Vagina (tissue), 2 donors: ENCODE measurements around the gene AHCYL1. TPM values are rescaled to one million over a fixed set of nuclear protein-coding genes. Genes with fewer than 3 reads are reported as not detected.

Source experiments
- DNase-seq, 2 donors: peaks; one replicate each; pipeline ENCODE4 v3.0.0-alpha.2; 2017; ENCODE audit errors: extremely low spot score in 2 of 2
- H3K27ac ChIP-seq: fragments of 200-600 bp; sonication (generic); one replicate; pipeline ENCODE4 v1.5.1; 2019
- H3K27me3 ChIP-seq: fragments of 200-600 bp; sonication (generic); one replicate; pipeline ENCODE4 v1.5.1; 2019
- H3K36me3 ChIP-seq, 2 donors: fragments of 200-600 bp; sonication (generic); one replicate each; pipeline ENCODE4 v1.5.1; 2017 to 2019
- H3K4me1 ChIP-seq: fragments of 200-600 bp; sonication (generic); one replicate; pipeline ENCODE4 v1.5.1; 2019
- H3K4me3 ChIP-seq, 2 donors: fragments of 200-600 bp; sonication (generic); 1 replicate in 1 of 2; 2 replicates in 1 of 2; pipeline ENCODE4 v1.5.1; 2016 to 2019
- H3K9me3 ChIP-seq: fragments of 200-600 bp; sonication (generic); one replicate; pipeline ENCODE4 v1.5.1; 2019
- CTCF ChIP-seq, 3 experiments: fragments of 450-650 bp in 2 of 3; fragments of 200-600 bp in 1 of 3; sonication (generic) in 1 of 3; IDR thresholded peaks; one replicate each; pipeline ENCODE4 v1.5.1; 2017 to 2019; ENCODE audit warnings: antibody characterized with exemption in 3 of 3, mild to moderate bottlenecking in 2 of 3, moderate library complexity in 2 of 3
- POLR2A ChIP-seq, 2 donors: fragments of 450-650 bp; IDR thresholded peaks; one replicate each; pipeline ENCODE4 v1.6.1; 2017; ENCODE audit warnings: antibody characterized with exemption in 2 of 2, mild to moderate bottlenecking in 2 of 2, moderate library complexity in 2 of 2
- POLR2AphosphoS5 ChIP-seq, 2 donors: sonication (generic); formaldehyde crosslinking; IDR thresholded peaks; one replicate each; pipeline ENCODE4 v1.9.0; 2017; ENCODE audit warnings: antibody characterized with exemption in 2 of 2, mild to moderate bottlenecking in 2 of 2, low read depth in 1 of 2; ENCODE audit not compliant: insufficient read depth in 1 of 2
- intact Hi-C: fragments of 100-400 bp; cut with DNase I; formaldehyde crosslinking; loops from one replicate; pipeline ENCODE4 v1.15.1; 2023
- total RNA-seq: library from RNA; depleted of rRNA; stranded (reverse); fragments of >200 nt; gene quantifications from one replicate; pipeline ENCODE4 v1.2.3, GENCODE V29; 2016

Gene AHCYL1
- total RNA-seq, 1 donor from 2014 or later, result 75.6 TPM

DNA sequence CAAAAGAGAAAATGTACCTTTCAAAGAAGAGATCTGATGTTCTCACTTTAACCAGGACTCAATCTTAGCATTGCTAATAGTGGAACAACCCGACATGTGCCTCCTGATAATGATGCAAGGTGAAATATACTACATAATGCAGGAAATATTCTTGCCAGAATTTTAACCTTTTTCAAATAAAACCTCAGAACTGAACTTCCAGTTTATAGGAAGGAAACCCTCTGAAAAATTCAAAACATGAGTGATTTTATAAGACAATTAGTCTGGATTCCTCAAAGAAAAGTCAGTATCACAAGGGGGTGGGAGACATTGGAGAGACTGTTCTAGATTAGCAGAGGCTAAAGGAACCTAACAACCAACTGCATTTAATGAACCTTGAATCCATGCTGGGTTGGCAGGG, 18.1 kb downstream of the AHCYL1 start:
- TF ChIP-seq POLR2A (IDR thresholded peaks at IDR 0.05) (no peak), CTCF (IDR thresholded peaks at IDR 0.05) (no peak), POLR2AphosphoS5 (IDR thresholded peaks at IDR 0.05; ENCODE audit: insufficient read depth in 1 of 2, low read depth in 1 of 2) (no peak)
- intact Hi-C loops, result no loop called here
- H3K27me3 ChIP-seq, result no peaks in the 10 kb centered on the region
- no peak overlapping the region for H3K4me3 ChIP-seq
- no peak for DNase-seq
- H3K27ac ChIP-seq, result peak overlapping the region; percentile 69
- H3K36me3 ChIP-seq, result no peaks in the 10 kb centered on the region
- peaks cover 64% of the 10 kb centered on the region for H3K4me1 ChIP-seq
- no peaks in the 10 kb centered on the region for H3K9me3 ChIP-seq

DNA sequence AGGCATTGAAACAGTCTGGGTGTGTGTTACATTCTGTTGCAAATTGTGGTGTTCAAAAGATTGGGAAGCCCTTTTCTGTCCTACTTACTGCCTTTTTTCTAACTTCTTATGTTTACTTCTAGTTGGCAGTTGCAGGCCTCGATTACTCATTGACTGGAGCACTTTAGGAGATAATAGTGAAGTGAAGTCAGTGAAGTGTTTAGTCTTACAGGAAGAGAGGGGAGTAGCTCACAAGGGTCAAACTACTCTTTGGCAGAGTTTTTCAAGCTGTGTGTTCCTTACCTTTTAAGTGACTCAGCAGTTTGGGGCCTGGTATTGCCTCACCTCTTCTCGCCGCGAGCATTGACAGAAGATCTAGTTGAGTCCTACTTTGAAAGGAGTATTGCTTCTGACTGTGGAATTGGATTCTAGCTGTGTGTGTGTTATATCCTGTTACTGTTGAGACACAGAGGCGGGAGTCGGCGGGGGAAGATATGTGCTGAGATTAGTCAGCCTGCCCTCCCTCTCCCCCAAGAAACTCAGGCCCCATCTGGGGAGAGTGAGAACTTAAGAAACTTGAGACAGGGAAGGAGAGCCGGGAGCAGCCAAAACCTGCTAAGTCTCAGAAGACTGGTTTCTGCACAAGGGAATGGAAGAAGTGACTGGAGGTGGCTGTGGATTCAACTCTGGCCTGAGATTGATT, 19.3 kb downstream of the AHCYL1 start:
- H3K9me3 ChIP-seq, result no peaks in the 10 kb centered on the region
- peak in 1 of 2 donors; percentile 98 for DNase-seq
- peaks cover 60% of the 10 kb centered on the region for H3K4me1 ChIP-seq
- H3K36me3 ChIP-seq, result peaks cover 0 to under 1% of the 10 kb centered on the region in 2 donors
- TF ChIP-seq CTCF (IDR thresholded peaks at IDR 0.05), result no peak
- peak in 1 of 2 donors; percentile 16 for TF ChIP-seq POLR2A (IDR thresholded peaks at IDR 0.05)
- peak; percentile 43 to 68 for TF ChIP-seq POLR2AphosphoS5 (IDR thresholded peaks at IDR 0.05; ENCODE audit: insufficient read depth in 1 of 2, low read depth in 1 of 2)
- H3K4me3 ChIP-seq, result peak overlapping the region; percentile 8 to 23
- H3K27ac ChIP-seq, result peak overlapping the region; percentile 69
- H3K27me3 ChIP-seq, result no peaks in the 10 kb centered on the region
- intact Hi-C loops, result no loop called here

- Histone ChIP-seq H3K27ac (peak overlapping the region; percentile 69), H3K9me3 (no peaks in the 10 kb centered on the region), H3K27me3 (no peaks in the 10 kb centered on the region), H3K36me3 (peaks cover 0 to 7% of the 10 kb centered on the region in 2 donors), H3K4me3 (peak overlapping the region in 1 of 2 donors; percentile 23), H3K4me1 (peaks cover 58% of the 10 kb centered on the region)
- intact Hi-C loops, result no loop called here
- DNase-seq, result no peak
- TF ChIP-seq CTCF (IDR thresholded peaks at IDR 0.05), result no peak
- TF ChIP-seq POLR2AphosphoS5 (IDR thresholded peaks at IDR 0.05; ENCODE audit: insufficient read depth in 1 of 2, low read depth in 1 of 2), result no peak
- no peak for TF ChIP-seq POLR2A (IDR thresholded peaks at IDR 0.05)
Observed at GRCh38 chr1:110004583-110004982, 20.0 kb downstream of the AHCYL1 start.

GRCh38 chr1:110005971-110006370, 21.4 kb downstream of the AHCYL1 start:
- Histone ChIP-seq H3K36me3 (peaks cover 0 to 14% of the 10 kb centered on the region in 2 donors), H3K4me1 (peaks cover 58% of the 10 kb centered on the region), H3K9me3 (no peaks in the 10 kb centered on the region), H3K27ac (no peak overlapping the region), H3K4me3 (no peak overlapping the region), H3K27me3 (no peaks in the 10 kb centered on the region)
- intact Hi-C loops, result no loop called here
- TF ChIP-seq POLR2A (IDR thresholded peaks at IDR 0.05) (no peak), POLR2AphosphoS5 (IDR thresholded peaks at IDR 0.05; ENCODE audit: insufficient read depth in 1 of 2, low read depth in 1 of 2) (no peak), CTCF (IDR thresholded peaks at IDR 0.05) (no peak)
- no peak for DNase-seq

DNA sequence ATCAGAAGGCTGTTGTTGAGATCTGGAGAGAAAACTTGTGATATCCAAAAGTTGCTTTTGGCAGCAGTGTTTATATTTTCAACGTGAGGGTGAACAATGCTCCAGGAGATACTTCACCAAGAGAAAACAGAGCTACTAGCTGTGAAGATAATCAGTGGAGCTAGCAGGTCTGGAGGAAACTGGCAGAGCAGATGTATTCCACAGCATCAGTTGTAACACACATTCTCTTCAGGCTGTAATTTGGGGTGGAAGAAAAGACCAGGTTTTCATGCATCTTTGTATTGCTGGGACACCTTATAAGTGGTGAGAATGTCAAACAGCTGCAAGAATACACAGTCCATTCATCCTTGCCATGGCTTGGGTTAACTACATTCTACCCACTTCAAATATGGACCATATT, 22.0 kb downstream of the AHCYL1 start:
- H3K9me3 ChIP-seq, result no peaks in the 10 kb centered on the region
- no peak overlapping the region for H3K27ac ChIP-seq
- TF ChIP-seq POLR2AphosphoS5 (IDR thresholded peaks at IDR 0.05; ENCODE audit: insufficient read depth in 1 of 2, low read depth in 1 of 2) (no peak), POLR2A (IDR thresholded peaks at IDR 0.05) (no peak), CTCF (IDR thresholded peaks at IDR 0.05) (no peak)
- H3K4me3 ChIP-seq, result no peak overlapping the region
- peaks cover 0 to 19% of the 10 kb centered on the region in 2 donors for H3K36me3 ChIP-seq
- H3K27me3 ChIP-seq, result no peaks in the 10 kb centered on the region
- intact Hi-C loops, result no loop called here
- DNase-seq, result no peak
- peaks cover 58% of the 10 kb centered on the region for H3K4me1 ChIP-seq
